ENCODE results near the gene S100A2.

The S100A2 gene

DNA sequence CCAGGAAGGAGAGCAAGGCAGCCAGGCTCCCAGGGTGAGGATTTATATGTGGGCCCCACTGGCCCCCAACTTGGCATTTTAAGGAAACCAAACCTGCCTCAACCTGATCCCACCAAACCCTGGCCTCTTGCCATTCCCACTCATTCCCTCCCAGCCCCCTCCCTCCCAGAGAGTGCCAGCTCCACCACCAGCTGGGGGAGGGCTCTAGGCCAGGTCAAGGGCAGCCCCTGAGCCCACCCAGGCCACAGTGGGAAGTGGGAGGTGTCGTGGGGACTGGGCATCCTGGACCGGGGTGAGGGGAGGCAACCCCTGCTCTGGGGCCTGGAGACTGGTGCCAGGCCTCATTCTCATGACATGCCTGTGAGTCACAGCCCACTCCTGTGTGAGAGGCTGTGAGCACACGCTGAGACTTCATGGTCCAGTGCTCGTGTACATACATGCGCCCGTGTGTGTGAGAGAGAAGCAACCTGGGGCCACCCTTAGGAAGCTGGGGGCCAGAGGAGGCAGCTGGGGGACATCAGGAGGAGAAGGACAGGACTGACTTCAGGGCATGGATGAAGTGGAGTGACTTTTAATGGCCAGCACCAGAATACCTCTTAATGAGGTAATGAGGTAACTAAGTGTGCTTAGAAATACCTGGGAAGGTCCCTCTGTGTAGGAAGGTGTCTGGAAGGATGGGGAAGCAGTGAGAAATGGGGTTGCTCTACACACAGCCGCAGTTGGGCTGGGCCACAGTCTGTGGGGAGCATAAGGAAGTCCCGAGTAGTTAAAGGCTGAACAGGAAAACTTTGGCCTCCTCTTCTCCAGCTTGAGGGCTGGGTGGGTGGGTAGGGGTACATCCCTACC lies at the start of gene S100A2:
Gene S100A2, minus strand, starts transcription at position 316 of the 846 bp plus-strand sequence. CDS start 1,967 bp downstream, outside the sequence.
- Histone ChIP-seq H3K4me1 (no peaks in the 10 kb centered on the region), H2AFZ (no peak within 1 kb of the TSS), H3K27ac (no peak within 1 kb of the TSS), H3K79me2 (no peaks in the 10 kb centered on the region), H3K9me3 (ENCODE audit: control insufficient read depth, low read length) (no peaks in the 10 kb centered on the region), H3K36me3 (ENCODE audit: control insufficient read depth, insufficient read depth, low read length) (no peaks in the 10 kb centered on the region), H3K27me3 (ENCODE audit: control insufficient read depth, insufficient read depth, low read length) (no peaks in the 10 kb centered on the region), H3K4me2 (ENCODE audit: low read length) (no peak within 1 kb of the TSS), H3K9ac (no peak within 1 kb of the TSS), H3K4me3 (ENCODE audit: low read depth, low read length) (no peak within 1 kb of the TSS)
- TF ChIP-seq, protein P1, sequence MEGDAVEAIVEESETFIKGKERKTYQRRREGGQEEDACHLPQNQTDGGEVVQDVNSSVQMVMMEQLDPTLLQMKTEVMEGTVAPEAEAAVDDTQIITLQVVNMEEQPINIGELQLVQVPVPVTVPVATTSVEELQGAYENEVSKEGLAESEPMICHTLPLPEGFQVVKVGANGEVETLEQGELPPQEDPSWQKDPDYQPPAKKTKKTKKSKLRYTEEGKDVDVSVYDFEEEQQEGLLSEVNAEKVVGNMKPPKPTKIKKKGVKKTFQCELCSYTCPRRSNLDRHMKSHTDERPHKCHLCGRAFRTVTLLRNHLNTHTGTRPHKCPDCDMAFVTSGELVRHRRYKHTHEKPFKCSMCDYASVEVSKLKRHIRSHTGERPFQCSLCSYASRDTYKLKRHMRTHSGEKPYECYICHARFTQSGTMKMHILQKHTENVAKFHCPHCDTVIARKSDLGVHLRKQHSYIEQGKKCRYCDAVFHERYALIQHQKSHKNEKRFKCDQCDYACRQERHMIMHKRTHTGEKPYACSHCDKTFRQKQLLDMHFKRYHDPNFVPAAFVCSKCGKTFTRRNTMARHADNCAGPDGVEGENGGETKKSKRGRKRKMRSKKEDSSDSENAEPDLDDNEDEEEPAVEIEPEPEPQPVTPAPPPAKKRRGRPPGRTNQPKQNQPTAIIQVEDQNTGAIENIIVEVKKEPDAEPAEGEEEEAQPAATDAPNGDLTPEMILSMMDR (IDR thresholded peaks at IDR 0.05): no peak

DNA sequence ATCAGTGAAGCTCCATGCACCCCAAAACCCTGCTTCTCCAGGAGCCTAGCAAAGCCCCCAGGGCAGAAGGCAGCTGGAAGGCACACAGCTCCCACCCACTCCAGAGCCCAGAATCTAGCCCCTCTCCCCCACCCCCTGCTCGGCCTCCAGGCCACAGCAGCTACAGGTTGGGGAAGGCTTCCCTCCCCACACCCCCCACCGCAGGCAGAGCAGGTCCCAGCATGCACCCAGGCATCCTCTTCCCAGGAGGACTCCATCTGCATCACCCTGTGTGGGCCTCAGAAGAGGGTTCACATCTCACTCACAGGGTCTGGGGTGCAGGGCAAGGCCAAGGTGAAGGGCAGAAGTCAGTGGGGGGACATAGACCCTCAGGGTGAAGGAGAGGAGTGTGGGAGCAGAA lies 49.8 kb upstream of the S100A2 start:
- H3K4me3 ChIP-seq (ENCODE audit: low read depth, low read length): peak overlapping the region; percentile 50
- H3K4me1 ChIP-seq: peaks cover 18% of the 10 kb centered on the region
- H3K79me2 ChIP-seq: no peaks in the 10 kb centered on the region
- H3K36me3 ChIP-seq (ENCODE audit: control insufficient read depth, insufficient read depth, low read length): no peaks in the 10 kb centered on the region
- H3K4me2 ChIP-seq (ENCODE audit: low read length): peak overlapping the region; percentile 58
- no peaks in the 10 kb centered on the region for H3K9me3 ChIP-seq (ENCODE audit: control insufficient read depth, low read length)
- H3K27me3 ChIP-seq (ENCODE audit: control insufficient read depth, insufficient read depth, low read length): no peaks in the 10 kb centered on the region
- H3K27ac ChIP-seq: peak overlapping the region; percentile 72
- no peak overlapping the region for H3K9ac ChIP-seq
- TF ChIP-seq, protein P1 (IDR thresholded peaks at IDR 0.05): no peak
- no peak overlapping the region for H2AFZ ChIP-seq

DNA sequence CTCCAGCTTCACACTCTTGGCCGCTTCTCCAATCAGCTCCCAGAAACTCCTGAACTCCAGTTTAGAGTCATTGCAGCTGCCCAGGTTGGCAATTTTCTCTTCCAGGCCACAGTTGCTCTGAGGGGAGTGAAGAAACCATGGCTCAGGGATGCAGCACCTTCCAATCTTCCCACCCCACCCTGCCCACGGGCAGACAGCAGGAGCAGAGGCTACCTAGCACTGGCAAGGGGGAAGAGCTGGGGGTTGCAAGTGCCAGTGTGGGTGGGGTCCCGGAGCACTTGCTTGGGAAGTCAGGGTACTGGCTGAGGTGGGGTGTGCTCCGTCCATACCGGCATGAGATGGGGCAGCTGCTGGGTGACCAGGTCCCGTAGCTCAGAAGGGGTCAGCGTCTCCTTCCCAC lies 49.3 kb upstream of the S100A2 start:
- no peaks in the 10 kb centered on the region for H3K27me3 ChIP-seq (ENCODE audit: control insufficient read depth, insufficient read depth, low read length)
- peak overlapping the region; percentile 58 for H3K4me2 ChIP-seq (ENCODE audit: low read length)
- no peak overlapping the region for H2AFZ ChIP-seq
- no peak overlapping the region for H3K27ac ChIP-seq
- no peak overlapping the region for H3K4me3 ChIP-seq (ENCODE audit: low read depth, low read length)
- H3K9ac ChIP-seq: no peak overlapping the region
- no peaks in the 10 kb centered on the region for H3K79me2 ChIP-seq
- no peaks in the 10 kb centered on the region for H3K36me3 ChIP-seq (ENCODE audit: control insufficient read depth, insufficient read depth, low read length)
- H3K4me1 ChIP-seq: peaks cover 22% of the 10 kb centered on the region
- TF ChIP-seq, protein P1 (IDR thresholded peaks at IDR 0.05): no peak
- no peaks in the 10 kb centered on the region for H3K9me3 ChIP-seq (ENCODE audit: control insufficient read depth, low read length)

DNA sequence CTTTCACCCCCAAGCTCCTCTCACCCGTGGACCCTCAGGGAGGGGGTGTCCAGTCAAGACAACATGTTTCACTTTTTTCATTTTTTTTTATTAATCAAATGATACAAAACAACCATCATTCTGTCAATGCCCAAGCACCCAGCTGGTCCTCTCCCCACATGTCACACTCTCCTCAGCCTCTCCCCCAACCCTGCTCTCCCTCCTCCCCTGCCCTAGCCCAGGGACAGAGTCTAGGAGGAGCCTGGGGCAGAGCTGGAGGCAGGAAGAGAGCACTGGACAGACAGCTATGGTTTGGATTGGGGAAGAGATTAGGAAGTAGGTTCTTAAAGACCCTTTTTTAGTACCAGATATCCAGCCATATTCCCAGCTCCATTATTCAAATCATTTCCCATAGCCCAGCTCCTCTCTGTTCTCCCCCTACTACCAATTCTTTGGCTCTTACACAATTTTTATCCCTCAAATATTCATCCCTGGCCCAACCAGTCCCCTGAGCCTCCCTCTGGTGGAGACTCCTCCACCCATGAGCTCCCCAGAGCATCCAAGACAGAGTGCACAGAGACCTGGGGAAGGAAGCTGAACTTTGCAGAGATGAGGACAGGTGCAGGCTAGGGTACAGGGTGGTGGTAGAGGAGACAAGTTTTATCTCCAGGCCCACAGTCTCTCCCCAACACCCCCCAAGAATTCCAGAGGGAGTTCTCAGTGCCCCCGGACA lies 48.7 kb upstream of the S100A2 start:
- Histone ChIP-seq H3K9ac (no peak overlapping the region), H3K4me1 (peaks cover 28% of the 10 kb centered on the region), H2AFZ (no peak overlapping the region), H3K79me2 (no peaks in the 10 kb centered on the region), H3K36me3 (ENCODE audit: control insufficient read depth, insufficient read depth, low read length) (no peaks in the 10 kb centered on the region), H3K27me3 (ENCODE audit: control insufficient read depth, insufficient read depth, low read length) (no peaks in the 10 kb centered on the region), H3K4me2 (ENCODE audit: low read length) (peak overlapping the region; percentile 58), H3K27ac (no peak overlapping the region), H3K9me3 (ENCODE audit: control insufficient read depth, low read length) (no peaks in the 10 kb centered on the region), H3K4me3 (ENCODE audit: low read depth, low read length) (no peak overlapping the region)
- TF ChIP-seq, protein P1 (IDR thresholded peaks at IDR 0.05): no peak
